ENCODE results near the gene RIPK1. TPM values are rescaled to one million over a fixed set of nuclear protein-coding genes. Genes with fewer than 3 reads are reported as not detected.

RIPK1 gene
- total and polyA plus RNA-seq, 9 of the 15 experiments (the other 6 are each of a cell fraction or from before 2014, with no cell fraction given) = 3.8 to 24.9 (median 17.7) TPM

DNA sequence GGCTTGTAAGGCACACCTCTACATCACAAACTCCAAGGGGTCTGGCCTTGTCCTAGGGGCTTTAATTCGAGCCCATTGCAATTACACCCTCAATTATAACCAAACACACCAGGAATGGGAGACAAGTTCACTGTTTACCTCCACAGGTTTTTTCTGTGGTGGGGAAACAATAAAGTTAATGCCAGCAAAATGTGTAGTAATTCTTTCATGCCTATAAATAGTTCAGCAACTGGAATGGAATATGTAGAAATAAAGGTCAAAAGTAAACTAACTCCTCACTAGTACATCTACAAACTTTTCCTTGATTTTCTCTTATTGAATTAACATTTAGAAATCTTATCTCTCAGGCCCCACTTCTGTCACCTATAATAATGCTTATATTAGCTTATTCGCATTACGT, 27.1 kb upstream of the RIPK1 start:
- Histone ChIP-seq H3K4me2 (ENCODE audit: insufficient read depth, low read length) (no peak overlapping the region), H3K36me3 (ENCODE audit: control insufficient read depth, insufficient read depth, low read length) (no peaks in the 10 kb centered on the region), H3K4me1 (replicated peaks in 1 of 2; ENCODE audit: control insufficient read depth in 2 of 2, insufficient read depth in 2 of 2, low read length in 2 of 2) (no peaks in the 10 kb centered on the region; a peak in 2 of 5 replicates), H3K27ac (ENCODE audit: extremely low read depth, low read depth, low read length) (no peak overlapping the region), H3K4me3 (no peak overlapping the region), H3K9ac (ENCODE audit: insufficient read depth in 1 of 2, low read depth in 2 of 2, low read length in 2 of 2) (no peak overlapping the region), H3K9me3 (replicated peaks; ENCODE audit: control insufficient read depth, insufficient read depth, low read depth, low read length) (peaks cover 6% of the 10 kb centered on the region; the same call in 1 of the 2 replicates), H3K27me3 (ENCODE audit: control insufficient read depth in 2 of 2, insufficient read depth in 2 of 2, low read length in 2 of 2) (no peaks in the 10 kb centered on the region), H3K9me1 (ENCODE audit: control insufficient read depth, insufficient read depth, low read length) (no peaks in the 10 kb centered on the region), H3K79me2 (ENCODE audit: control insufficient read depth, insufficient read depth, low read length) (no peaks in the 10 kb centered on the region), H2AFZ (ENCODE audit: low read depth, low read length) (no peak overlapping the region), H4K20me1 (replicated peaks; ENCODE audit: control insufficient read depth, insufficient read depth, low read length) (no peaks in the 10 kb centered on the region)
- TF ChIP-seq HDAC3 (IDR thresholded peaks at IDR 0.05; ENCODE audit: borderline replicate concordance, partially characterized antibody) (no peak), GATAD2B (IDR thresholded peaks at IDR 0.05; ENCODE audit: borderline replicate concordance) (no peak), KDM1A (IDR thresholded peaks at IDR 0.05) (no peak), ZNF23 (CRISPR knock-in tag; IDR thresholded peaks at IDR 0.05) (no peak)
- TF ChIP-seq, protein P1, sequence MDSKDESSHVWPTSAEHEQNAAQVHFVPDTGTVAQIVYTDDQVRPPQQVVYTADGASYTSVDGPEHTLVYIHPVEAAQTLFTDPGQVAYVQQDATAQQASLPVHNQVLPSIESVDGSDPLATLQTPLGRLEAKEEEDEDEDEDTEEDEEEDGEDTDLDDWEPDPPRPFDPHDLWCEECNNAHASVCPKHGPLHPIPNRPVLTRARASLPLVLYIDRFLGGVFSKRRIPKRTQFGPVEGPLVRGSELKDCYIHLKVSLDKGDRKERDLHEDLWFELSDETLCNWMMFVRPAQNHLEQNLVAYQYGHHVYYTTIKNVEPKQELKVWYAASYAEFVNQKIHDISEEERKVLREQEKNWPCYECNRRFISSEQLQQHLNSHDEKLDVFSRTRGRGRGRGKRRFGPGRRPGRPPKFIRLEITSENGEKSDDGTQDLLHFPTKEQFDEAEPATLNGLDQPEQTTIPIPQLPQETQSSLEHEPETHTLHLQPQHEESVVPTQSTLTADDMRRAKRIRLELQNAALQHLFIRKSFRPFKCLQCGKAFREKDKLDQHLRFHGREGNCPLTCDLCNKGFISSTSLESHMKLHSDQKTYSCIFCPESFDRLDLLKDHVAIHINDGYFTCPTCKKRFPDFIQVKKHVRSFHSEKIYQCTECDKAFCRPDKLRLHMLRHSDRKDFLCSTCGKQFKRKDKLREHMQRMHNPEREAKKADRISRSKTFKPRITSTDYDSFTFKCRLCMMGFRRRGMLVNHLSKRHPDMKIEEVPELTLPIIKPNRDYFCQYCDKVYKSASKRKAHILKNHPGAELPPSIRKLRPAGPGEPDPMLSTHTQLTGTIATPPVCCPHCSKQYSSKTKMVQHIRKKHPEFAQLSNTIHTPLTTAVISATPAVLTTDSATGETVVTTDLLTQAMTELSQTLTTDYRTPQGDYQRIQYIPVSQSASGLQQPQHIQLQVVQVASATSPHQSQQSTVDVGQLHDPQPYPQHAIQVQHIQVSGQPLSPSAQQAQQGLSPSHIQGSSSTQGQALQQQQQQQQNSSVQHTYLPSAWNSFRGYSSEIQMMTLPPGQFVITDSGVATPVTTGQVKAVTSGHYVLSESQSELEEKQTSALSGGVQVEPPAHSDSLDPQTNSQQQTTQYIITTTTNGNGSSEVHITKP (IDR thresholded peaks at IDR 0.05; ENCODE audit: partially characterized antibody) = no peak
- TF ChIP-seq, protein P2, sequence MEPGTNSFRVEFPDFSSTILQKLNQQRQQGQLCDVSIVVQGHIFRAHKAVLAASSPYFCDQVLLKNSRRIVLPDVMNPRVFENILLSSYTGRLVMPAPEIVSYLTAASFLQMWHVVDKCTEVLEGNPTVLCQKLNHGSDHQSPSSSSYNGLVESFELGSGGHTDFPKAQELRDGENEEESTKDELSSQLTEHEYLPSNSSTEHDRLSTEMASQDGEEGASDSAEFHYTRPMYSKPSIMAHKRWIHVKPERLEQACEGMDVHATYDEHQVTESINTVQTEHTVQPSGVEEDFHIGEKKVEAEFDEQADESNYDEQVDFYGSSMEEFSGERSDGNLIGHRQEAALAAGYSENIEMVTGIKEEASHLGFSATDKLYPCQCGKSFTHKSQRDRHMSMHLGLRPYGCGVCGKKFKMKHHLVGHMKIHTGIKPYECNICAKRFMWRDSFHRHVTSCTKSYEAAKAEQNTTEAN (CRISPR knock-in tag; IDR thresholded peaks at IDR 0.05) = no peak
- intact Hi-C loops (cut with micrococcal nuclease) (no loop called here), in situ Hi-C loops (cut with MboI) (no loop called here)
- BruUV-seq (replicated peaks) = no TSS peak
- ChIA-PET CTCF (ENCODE audit: low intra/inter-chr PET ratio) (no interaction called here), POLR2A (interaction anchor here (1.2 kb wide), 1 partner anchor 12 kb away, joined by 6 read pairs; no protein-coding TSS in a partner anchor)
- ATAC-seq (no peak), DNase-seq (ENCODE audit: extremely low read depth in 1 of 4, low spot score in 3 of 4) (no peak), FAIRE-seq (no peak)
- 87% methylated on average over 3 of the region's 3 CpGs for WGBS (ENCODE audit: insufficient coverage, low coverage, missing lambda C conversion rate)
